NCI-H146 treated with DMSO at 0.1 percent for 48 hours (cell line): ENCODE results near the gene PLCH1.

Source experiments
- DNase-seq: peaks from one replicate; lab custom pipeline; 2025; ENCODE audit not compliant: unreplicated experiment; lab: John Stamatoyannopoulos, UW

The PLCH1 gene

DNA sequence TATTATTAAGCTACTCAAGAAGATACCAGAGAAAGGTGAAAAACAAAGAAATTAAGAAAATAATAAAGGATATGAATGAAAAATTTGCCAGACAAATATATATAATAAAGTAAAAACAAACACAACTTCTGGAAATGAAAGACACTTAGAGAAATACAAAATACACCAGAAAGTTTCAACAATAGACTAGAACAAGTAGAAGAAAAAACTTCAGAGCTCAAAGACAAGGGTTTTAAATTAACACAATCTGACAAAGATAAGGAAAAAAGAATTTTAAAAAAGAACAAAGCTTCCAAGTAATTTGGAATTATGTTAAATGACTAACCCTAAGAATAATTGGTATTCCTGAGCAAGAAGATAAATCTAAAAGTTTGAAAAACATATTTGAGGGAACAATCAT lies 135.3 kb downstream of the PLCH1 start:
- DNase-seq, result no peak

DNA sequence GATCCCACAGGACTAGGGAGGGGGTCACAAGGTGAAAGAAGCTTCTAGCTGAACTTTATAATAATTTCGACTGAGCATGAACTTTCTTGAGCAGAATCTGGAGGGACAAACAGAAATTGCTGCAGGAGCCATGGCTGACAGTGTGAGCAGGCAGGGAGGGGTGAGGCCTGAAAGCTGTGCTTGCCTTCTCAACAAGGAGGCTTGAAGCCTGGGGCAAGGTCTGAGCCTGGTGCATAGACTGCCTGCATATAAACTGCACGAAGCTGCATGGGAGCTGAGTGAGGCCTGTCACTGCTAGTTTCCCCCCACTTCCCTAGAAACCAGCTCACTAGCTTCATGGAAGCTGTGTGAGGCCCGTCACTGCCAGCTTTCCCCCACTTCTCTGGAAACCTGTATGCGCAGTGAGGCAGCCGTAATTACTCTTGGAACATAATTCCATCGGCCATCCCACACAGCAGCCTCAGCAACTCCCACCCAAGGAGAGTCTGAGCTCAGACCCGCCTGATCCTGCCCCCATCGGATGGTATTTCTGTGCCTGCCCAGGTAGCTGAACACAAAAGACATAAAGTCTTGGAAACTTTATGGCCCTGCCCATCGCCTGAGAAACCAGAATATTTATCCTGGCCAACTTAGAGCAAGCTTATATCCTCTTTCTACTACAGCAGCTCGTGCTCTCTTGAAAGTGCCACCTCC lies 136.5 kb downstream of the PLCH1 start:
- DNase-seq, result no peak

DNA sequence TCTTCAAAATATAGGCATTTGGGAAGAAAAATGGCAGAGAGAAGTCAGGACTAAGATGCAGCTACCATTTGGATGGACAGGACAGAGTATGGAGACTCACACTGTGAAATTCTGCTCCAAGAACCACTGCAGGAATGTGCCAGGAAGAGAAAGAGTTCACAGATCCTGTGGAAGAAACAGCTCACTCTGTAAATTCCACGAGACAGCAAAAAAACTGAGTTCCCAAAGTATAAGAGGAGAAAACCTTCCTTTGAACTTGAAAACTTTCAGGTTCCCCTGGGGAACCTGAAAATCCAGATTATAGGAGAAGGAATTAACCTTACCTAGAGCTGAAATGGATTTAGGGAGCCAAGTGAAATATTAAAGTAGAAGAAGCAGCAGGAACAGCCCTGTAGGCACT lies 137.1 kb downstream of the PLCH1 start:
- DNase-seq, result no peak

DNA sequence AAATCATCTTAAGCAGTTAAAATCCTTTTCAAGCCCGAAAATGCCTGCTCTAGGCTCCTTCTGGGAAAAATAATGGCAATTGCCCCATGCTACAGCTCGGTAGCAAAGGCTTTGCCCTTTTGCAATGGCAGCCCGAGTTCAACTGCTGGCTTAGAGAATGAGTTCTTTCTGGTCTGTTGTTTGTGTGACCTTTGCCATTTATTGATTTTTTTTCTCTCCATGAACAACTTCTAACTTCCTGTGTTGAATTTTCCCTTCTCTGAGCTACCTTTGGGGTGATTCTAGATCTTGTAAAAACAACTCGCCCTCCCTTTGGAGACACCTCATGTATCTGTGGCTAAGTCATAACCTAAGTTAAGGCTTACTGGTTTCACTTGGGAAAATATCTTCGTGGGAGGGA lies 139.3 kb downstream of the PLCH1 start:
- peak; percentile 9 for DNase-seq

DNA sequence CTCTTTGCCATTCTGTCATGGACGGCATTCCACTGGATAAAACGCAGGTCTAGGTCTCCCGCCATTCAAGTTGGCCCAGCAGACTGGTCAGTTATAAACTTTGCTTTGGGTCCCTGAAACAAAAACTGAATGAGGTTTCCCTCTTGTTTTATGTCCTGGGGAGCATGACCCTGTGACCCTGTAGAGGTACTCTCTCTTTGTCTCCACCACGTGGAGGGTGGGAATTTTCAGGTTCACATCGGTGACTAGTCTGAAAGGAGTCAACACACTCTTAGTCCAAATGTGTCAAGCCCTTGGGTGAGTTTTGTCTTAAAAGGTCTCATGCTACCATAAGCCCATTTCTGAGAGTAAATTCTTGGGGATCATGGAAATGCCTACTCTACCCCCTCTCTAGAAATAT lies 139.9 kb downstream of the PLCH1 start:
- DNase-seq, result no peak

DNA sequence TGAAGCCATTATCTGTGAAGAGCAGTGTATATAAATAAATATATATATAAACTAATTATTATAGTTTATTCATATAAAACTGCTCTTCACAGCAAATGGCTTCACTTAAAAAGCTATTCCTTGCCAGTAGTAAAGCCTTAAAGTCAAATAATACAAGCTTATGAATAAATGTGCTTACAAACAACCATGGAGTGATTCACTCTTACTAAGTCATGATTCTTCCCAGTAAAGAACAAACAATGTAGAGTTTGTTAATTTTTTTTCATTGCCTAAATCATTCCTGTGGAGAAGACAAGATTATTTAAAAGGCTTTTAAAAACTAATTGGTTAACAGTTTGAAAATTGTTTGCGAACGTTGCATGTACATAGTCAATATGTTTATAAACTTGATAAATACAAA lies 140.7 kb downstream of the PLCH1 start:
- no peak for DNase-seq

DNA sequence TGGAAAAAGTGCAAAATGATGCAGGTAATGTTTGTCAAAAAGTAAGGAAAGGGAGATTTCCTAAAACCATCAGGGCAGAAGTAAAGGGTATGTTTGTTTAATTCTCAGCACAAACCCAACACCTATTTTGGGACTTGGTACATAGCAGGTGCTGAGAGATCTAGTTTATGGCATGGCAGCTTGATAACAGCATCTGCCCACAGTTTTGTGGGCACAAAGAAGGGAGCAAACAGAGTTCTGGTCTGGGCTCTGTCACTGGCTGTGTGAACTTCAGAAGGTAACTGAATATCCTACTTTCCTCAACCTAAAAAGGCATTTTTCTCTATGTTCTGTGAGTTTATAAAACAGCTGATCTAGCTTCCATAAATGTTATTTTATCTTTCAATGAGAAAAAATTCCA lies 141.6 kb downstream of the PLCH1 start:
- no peak for DNase-seq

DNA sequence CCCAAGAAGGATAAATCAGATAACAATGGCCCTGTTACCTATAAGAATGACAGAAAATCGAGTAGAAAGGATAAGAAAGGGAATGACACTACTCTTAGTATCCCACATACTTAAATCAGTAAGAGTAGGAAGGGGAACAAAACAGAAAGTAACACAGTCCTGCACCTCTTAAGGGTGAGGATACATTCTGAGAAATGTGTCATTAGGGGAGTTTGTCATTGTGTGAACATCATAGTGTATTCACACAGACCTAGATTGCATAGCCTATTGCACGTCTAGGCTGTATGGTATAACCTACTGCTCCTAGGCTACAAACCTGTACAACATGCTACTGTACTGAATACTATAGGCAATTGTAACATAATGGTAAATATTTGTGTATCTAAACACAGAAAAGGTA lies 142.6 kb downstream of the PLCH1 start:
- no peak for DNase-seq

DNA sequence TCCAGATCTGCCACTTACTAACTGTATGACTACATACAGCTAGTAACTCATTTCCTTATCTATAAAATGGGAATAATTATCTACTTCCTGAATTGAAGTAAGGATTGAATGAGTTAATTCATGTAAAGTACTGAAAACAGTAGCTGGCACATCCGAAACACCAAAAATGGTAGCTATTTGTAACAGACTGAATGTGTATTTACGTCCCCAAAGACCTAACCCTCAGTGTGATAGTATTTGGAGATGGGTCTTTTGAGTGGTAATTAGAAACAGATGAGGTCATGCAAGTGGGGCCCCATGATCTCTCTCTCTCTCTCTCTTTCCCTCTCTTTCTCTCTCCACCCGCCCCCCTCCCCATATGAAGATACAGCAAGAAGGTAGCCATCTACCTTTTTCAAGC lies 146.2 kb downstream of the PLCH1 start:
- no peak for DNase-seq

DNA sequence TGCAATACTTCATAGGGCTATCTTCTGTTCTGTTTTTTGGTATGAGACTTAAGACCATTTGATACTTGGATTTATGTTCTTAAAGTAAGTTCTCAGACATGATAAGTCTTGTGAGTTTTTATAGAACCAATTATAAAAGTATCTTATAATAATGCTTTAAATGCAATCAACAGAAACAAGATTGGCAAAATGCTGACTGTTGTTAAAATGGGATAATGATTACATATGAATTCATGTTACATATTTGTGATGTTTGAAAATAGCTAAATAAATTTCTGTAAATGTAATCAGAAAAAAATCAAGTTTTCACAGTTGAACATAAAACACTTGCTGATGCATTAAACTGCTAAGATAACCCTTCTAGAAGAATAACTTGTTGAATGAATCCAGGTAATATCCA lies 148.3 kb downstream of the PLCH1 start:
- DNase-seq, result no peak

DNA sequence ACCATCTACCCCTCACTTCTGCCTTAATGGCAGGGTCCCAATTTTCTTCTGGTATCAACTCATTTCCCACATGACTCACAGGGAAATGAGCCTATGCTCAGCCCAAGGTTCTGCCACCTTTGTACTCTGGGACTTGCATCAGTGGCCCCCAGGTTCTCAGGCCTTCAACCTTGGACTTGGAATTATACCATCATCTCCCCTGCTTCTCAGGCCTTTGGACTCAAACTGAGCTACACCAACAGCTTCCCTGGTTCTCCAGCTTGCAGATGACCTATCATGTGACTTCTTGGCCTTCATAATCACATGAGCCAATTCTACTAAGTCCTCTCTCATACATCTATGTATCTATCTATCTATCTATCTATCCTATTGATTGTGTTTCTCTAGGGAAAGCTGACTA lies 149.5 kb downstream of the PLCH1 start:
- no peak for DNase-seq

DNA sequence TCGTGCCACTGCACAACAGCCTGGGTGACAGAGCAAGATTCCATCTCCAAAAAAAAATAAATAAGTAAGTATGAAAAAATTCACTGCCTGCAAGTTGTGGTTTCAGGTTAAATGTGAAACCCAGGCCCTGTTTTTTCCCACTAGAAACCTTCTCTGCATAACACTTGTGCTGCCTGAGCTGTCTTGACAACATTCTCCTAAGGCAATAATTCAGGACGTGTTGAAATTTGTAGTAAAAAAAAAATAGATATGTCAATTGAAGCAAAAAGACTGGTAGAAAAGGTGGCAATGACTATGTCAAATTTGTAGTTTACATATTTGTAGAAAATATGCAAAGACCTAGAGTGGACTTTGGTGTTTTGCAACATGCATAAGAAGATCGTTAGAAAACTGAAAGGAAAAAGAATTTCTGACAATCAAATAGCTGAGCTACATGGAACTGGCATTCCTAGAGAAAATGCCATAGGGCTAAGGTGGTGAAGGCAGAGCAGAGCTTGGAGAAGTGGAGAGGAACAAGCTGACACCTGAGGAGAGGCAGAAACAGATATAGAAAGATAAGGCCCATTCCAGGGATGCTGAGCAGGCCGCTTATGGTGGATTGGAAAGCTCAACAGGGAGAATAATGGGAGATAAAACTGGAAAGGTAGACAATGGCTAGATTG lies 150.2 kb downstream of the PLCH1 start:
- no peak for DNase-seq

DNA sequence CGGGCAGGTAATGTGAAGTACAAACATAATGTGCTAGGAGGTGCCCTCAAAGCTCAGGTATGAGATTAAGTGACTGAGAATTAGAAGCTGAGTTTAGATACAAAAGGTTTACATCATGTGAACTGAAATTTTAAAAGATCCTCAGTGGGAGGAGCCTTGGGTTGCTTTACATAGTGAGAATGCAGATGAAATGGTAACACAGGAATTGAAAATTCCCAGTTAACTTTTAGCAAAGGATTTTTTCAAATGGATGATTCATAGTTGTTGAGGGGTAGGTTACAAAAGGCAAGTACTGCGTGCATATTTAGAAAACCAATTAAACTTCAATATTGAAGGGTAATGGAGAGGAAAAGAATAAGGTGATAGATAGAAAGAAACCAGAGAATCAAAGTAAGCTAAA lies 157.3 kb downstream of the PLCH1 start:
- DNase-seq, result no peak

DNA sequence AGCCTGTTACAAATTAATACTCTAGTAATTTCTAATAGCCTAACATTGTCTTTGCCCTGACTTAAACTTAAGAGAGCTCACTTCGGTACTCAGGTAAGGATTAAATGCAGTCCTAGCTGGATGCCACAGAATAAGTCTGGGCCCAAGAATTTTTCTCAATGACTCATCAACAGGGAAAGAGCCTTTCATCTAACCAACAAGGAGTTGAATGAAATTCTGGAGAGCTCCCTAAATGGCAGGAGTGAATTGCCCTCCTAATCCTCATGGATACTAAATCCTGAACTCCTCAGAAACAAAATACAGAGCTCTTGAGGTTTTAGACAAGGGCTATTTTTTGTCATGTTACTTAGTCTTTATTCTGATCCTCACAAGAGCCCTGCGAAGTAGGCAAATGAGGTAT lies 159.5 kb downstream of the PLCH1 start:
- DNase-seq, result no peak

DNA sequence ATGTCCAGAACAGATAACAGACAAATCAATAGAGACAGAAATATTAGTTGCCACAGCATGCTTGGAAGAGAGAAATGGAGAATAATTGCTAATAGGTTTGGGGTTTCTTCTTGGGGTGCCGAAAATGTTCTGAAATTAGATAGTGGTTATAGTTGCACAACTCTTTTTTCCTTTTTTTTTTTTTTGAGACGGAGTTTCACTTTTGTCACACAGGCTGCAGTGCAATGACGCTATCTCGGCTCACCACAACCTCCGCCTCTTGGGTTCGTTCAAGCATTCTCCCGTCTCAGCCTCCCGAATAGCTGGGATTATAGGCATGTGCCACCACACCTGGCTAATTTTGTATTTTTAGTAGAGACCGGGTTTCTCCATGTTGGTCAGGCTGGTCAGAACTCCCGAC lies 163.3 kb downstream of the PLCH1 start:
- DNase-seq, result no peak

DNA sequence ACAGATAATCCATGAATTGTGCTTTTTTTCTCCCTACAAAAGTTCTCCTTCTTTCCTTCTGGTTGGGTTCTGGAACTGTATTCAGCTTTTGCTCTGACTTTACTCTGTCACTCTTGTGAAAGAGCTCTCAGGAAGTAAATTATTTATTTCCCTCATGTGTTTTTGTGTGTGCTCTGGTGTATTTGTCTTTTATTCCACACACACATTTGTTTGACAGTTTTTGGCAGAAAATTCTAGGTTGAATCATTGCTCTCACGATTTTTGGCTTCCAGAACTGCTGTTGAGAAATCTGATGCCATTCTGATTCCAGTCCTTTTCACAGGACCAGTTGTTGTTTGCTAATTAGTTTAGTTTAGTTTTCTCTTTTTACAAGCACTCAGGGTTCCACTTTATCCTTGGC lies 172.8 kb downstream of the PLCH1 start:
- no peak for DNase-seq

DNA sequence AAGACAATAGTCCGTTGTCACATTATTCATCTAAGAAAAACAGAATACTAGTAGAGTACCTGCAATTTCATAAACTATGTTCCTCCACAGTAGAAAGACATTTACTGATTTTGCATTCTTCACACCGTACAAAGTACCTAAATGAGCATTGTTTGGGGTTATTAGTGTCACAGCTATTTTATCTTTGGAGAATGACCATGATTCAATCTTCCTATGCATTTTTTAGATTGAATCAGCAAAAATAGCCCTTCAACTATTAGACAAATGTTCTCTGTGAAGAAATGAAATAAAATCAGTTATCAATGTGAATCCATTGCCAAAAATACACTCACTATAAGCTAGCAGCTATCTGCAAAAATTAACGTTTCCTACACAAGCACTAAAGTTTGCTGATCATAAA lies 176.6 kb downstream of the PLCH1 start:
- no peak for DNase-seq

DNA sequence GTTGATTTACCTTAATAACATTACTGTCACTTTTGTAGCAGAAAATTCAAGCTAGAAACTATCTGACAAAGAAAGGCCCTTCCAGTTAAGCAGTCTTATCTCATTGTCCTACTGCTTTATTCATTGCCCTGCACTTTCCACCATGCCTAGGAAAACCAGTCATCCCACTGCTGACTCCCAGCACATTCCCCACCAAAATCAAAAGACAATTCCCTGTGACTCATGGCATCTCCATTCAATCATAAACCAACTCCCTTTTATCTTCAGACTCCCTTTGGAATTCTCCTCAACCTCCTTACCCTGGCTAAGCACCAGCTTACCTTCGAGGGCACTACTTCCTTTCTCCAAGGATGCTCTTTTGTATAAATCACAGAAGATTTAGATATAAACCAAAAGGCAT lies 184.3 kb downstream of the PLCH1 start:
- DNase-seq, result no peak

DNA sequence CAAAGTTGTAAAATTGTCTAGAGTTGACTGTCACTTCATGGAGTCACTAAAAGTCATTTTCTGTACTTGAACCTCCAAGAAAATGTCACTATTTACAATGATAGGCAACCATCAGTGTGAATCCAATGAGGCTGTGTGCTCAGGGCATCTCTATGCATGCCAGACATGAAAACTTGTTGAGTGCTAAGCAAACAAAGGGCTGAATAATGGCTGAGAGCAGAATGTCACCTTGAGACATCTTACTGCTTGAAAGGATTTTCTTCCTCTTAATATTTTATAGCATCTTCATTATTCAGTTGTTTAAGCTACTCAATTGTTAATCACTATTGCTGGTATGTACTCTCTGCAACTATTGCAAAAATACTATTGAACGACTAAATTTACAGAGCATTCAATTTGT lies 184.7 kb downstream of the PLCH1 start:
- no peak for DNase-seq

DNA sequence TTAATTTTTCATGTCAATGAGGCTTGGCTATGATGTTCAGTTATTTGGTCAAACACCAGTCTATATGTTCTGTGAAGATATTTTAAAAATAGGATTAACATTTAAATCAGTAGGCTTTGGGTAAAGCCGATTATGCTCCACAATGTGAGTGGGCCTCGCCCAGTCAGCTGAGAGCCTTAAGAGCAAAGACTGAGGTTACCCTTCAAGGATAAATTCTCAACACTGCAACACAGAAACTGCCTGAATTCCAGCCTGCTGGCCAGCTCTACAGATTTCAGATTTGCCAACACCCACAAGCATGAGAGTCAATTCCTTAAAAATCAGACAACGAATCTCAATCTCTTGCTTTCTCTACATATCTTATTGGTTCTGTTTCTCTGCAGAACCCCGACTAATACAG lies 188.3 kb downstream of the PLCH1 start:
- no peak for DNase-seq

DNA sequence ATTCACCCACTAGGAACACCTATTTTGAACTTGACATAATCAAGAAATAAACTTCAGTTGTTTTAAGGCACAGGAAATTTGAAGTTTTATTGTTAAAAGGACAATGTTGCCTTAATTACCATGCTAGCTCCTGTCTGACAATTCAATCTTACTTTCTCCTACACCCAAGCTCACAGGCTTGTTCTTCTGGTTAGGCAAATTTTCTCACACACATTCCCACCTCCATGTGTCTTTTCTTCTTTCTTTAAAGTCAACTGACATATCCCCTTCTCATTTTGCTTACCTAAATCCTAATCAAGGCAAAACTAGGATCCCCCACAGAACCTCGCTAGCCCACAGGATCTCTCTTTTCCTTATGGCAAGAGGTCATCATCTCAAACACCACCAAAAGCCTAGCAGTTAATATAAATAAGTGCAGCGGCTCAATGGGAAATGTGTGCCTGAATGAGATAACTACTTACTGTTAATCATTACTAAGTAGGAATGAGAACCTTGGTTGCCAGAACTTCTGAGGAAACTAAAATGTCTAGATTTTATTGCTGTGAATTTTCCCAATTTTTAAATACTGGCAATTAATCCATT lies 189.3 kb downstream of the PLCH1 start:
- no peak for DNase-seq

DNA sequence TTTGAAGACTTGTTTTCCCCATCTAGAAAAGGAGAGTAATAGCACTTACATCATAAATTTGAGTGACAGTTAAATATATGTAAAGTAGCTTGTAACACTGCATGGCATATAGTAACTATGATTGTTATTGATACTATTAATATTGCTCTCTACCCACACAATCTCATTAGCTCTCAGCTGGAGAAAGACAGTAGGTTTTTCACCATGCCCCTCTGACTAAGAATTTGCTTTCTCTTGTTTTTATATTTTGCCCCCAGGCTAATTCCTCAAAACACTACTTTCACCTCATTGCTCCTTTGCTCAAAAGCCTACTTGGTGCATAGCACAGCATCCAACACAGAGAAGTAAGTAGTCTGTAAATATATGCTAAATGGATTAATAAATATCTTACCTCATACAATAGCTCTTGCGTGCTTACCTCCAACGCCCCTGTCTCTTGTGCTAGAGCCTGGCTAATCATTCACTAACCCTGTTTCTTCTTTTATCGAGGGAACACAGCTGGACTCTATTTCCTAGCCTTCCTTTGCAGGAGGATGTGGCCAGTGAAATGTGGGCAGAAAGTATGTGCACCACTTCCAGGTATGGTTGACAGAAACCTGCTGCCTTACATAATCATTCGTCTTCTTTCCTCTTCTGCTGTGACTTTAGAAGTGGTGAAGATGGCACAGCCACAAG lies 190.0 kb downstream of the PLCH1 start:
- no peak for DNase-seq
